ENCODE results near the gene ARPC5.

DNA sequence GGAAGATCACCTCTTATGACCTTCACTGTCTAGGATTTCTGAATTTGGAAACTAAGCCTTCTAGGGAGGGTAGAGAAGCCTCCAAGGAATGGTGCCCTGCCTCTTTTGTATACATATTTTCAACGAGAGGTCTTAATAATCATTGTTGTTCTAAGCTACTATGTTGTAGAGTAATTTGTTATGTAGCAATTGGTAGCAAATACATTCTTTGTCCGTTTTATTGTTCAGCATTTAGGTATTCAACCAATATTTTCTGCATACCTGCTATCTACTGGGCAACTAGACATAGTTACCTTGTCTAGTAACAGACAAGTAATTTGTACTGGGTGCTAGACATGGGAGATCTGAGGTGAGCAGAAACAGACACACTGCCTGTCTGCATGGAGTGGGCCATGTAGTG, 24.6 kb downstream of the ARPC5 start:
- TF ChIP-seq POLR2A (IDR thresholded peaks at IDR 0.05; ENCODE audit: low read length), result no peak
- TF ChIP-seq GATA1 (IDR thresholded peaks at IDR 0.05; ENCODE audit: low read depth, low read length), result no peak

All from erythroblast (primary cell).